Esophagus (tissue), 2 donors: Measurements from ENCODE around the gene RHD. TPM values are rescaled to one million over a fixed set of nuclear protein-coding genes. Genes with fewer than 3 reads are reported as not detected.
"Not testable (repeated sequence)": the region's sequence is repeated elsewhere in the genome, so short reads cannot be mapped to it uniquely, and the experiment has no call there.

Experiments used
- H3K27ac ChIP-seq, 2 donors: one replicate each; pipeline ENCODE4 v1.5.1; 2013; ENCODE audit warnings: low read depth in 2 of 2, mild to moderate bottlenecking in 2 of 2, inconsistent platforms in 1 of 2, low read length in 1 of 2, moderate library complexity in 1 of 2
- H3K27me3 ChIP-seq, 2 donors: one replicate each; pipeline ENCODE4 v1.6.1; 2013; ENCODE audit warnings: low read length in 2 of 2, control low read depth in 1 of 2, mild to moderate bottlenecking in 1 of 2; ENCODE audit not compliant: insufficient read depth in 2 of 2, control insufficient read depth in 1 of 2
- H3K36me3 ChIP-seq, 2 donors: one replicate each; pipeline ENCODE4 v1.6.1; 2013; ENCODE audit warnings: low read length in 1 of 2; ENCODE audit not compliant: control insufficient read depth in 2 of 2, insufficient read depth in 2 of 2
- H3K4me1 ChIP-seq, 2 donors: one replicate each; pipeline ENCODE4 v1.6.1; 2013; ENCODE audit warnings: low read length in 1 of 2; ENCODE audit not compliant: control insufficient read depth in 2 of 2, insufficient read depth in 2 of 2
- H3K4me3 ChIP-seq, 2 donors: one replicate each; pipeline ENCODE4 v1.5.1; 2013; ENCODE audit warnings: low read length in 2 of 2, mild to moderate bottlenecking in 2 of 2, low read depth in 1 of 2, moderate library complexity in 1 of 2
- H3K9me3 ChIP-seq, 2 donors: one replicate each; pipeline ENCODE4 v1.6.1; 2013; ENCODE audit warnings: mild to moderate bottlenecking in 2 of 2, low read depth in 1 of 2, low read length in 1 of 2, moderate library complexity in 1 of 2; ENCODE audit not compliant: control insufficient read depth in 2 of 2, insufficient read depth in 1 of 2
- WGBS, 2 donors: extraction: QIAGEN DNeasy Blood & Tissue Kit; methylation state at CpG; one replicate each; pipeline ENCODE4 v1.1.7; 2013; 5-methylcytosine and 5-hydroxymethylcytosine counted together
- polyA plus RNA-seq, 2 donors: library from polyadenylated mRNA; stranded (reverse); fragments of 200-250 nt; gene quantifications; one replicate each; pipeline ENCODE4 v1.2.3, GENCODE V29; 2013
- donor health status: healthy with polysubstance abuse.
- donor health status: Bipolar disorder and iron deficiency.

Gene RHD
- polyA plus RNA-seq, 2 donors, result not detected

GRCh38 chr1:25362634-25363559 lies 90.6 kb downstream of the RHD start:
- not testable (repeated sequence) for H3K4me1 ChIP-seq, H3K27me3 ChIP-seq, H3K27ac ChIP-seq, H3K4me3 ChIP-seq, H3K9me3 ChIP-seq
- WGBS, 2 donors, result no CpG with 5 or more reads among the region's 17 CpGs
- peaks cover 7 to 14% of the 10 kb centered on the region in 2 donors for H3K36me3 ChIP-seq

DNA sequence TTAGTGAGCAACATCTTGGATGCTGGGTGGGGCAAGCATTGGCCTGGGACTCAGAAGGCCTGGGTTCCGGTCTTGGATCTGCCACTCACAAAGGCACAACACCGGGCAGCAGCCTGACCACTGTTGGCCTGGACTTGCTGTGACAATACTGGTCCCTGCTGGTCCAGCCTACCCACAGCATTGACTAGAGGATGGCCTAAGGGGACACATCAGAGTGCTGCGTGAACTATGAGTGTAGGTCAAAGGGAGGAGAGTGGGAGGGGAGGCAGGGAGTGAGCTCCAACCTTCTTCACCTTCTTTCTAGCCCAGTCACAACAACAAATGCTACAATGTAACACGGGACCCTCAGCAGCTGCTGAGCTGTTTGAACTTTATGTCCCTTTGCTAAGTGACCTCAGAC lies 96.9 kb downstream of the RHD start:
- Histone ChIP-seq H3K4me1 (no peaks in the 10 kb centered on the region), H3K36me3 (no peaks in the 10 kb centered on the region), H3K27ac (no peak overlapping the region), H3K4me3 (no peak overlapping the region), H3K9me3 (no peaks in the 10 kb centered on the region), H3K27me3 (no peaks in the 10 kb centered on the region)
- WGBS, 2 donors, result 88 to 92% methylated on average over 4 of the region's 4 CpGs

GRCh38 chr1:25369691-25370271 lies 97.5 kb downstream of the RHD start:
- 74 to 84% methylated on average over 12 of the region's 12 CpGs for WGBS, 2 donors
- H3K4me1 ChIP-seq, H3K9me3 ChIP-seq, H3K27me3 ChIP-seq, H3K36me3 ChIP-seq, H3K4me3 ChIP-seq, H3K27ac ChIP-seq: not testable (repeated sequence)

- H3K4me3 ChIP-seq, result not testable (repeated sequence)
- WGBS, 2 donors, result 67 to 74% methylated on average over 7 of the region's 7 CpGs
Measured at GRCh38 chr1:25371757-25372156, 99.4 kb downstream of the RHD start.

DNA sequence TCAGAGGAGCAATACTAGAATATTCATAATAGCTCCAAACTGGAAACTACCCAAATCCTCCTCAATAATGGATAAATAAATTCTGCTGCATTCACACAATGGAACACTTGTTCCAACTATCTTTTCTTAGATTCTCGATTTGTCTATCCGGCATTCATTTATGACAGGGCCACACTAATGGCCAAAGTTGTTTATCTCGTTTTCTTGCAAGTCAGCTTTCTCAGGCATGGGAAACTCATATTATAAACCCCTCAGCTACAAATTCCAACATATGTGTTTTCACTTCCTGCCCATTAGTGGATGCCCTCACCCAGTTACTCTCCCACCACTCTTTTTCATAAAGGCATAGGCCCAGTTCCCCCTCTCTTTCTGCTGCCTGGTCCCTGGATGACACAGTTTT lies 106.1 kb downstream of the RHD start:
- H3K36me3 ChIP-seq, H3K9me3 ChIP-seq, H3K27me3 ChIP-seq, H3K27ac ChIP-seq, H3K4me1 ChIP-seq, H3K4me3 ChIP-seq: not testable (repeated sequence)
- WGBS, 2 donors, result 89 to 92% methylated on average over 3 of the region's 3 CpGs

More at GRCh38 chr1:25371757-25372156, 99.4 kb downstream of the RHD start:
- H3K27me3 ChIP-seq, H3K36me3 ChIP-seq, H3K27ac ChIP-seq, H3K4me1 ChIP-seq, H3K9me3 ChIP-seq: not testable (repeated sequence)

Other genes with a start within 250 kb of the RHD start
- 10 to 100 TPM; 42.3 to 49.2 TPM for gene SYF2, start 40.0 kb upstream of the RHD start, polyA plus RNA-seq
- gene RSRP1, start 25.1 kb upstream of the RHD start, polyA plus RNA-seq, result 100 to 1,000 TPM in 1 of 2 donors, 10 to 100 TPM in 1; 45.2 to 264 TPM
- 10 to 100 TPM; 60.1 to 75.8 TPM for gene TMEM50A, start 65.8 kb downstream of the RHD start, polyA plus RNA-seq
- gene RHCE, start 148.3 kb downstream of the RHD start, polyA plus RNA-seq, result under 1 TPM; 0.20 to 0.73 TPM
- 10 to 100 TPM; 16.1 to 23.3 TPM for gene MACO1, start 158.4 kb downstream of the RHD start, polyA plus RNA-seq